AG10803 (cell line): ENCODE results near the gene GPR17.
A peak's percentile ranks its signal among the peaks of the same experiment; 100 is the strongest.

Source experiments
- DNase-seq: peaks from one replicate; pipeline ENCODE4 v3.0.0; 2010; ENCODE audit warnings: low read depth
- H3K4me3 ChIP-seq: 2 replicates; pipeline ENCODE4 v1.5.1; 2011; ENCODE audit warnings: mild to moderate bottlenecking, low read length, control low read depth
- CTCF ChIP-seq: conservative IDR thresholded peaks from 2 replicates; pipeline ENCODE4 v1.5.1; 2011; ENCODE audit warnings: mild to moderate bottlenecking, low read length, control low read depth, inconsistent platforms

GPR17 gene

GRCh38 chr2:127690696-127691095 is 44.7 kb downstream of the GPR17 start:
- no peak for DNase-seq
- no peak overlapping the region for H3K4me3 ChIP-seq
- TF ChIP-seq CTCF: no peak

- no peak for DNase-seq
- no peak for TF ChIP-seq CTCF
Observed at GRCh38 chr2:127694986-127695385, 49.0 kb downstream of the GPR17 start.

GRCh38 chr2:127695491-127696472 is 49.8 kb downstream of the GPR17 start:
- peak; percentile 56 for TF ChIP-seq CTCF
- H3K4me3 ChIP-seq: peak overlapping the region; percentile 43
- peak; percentile 53 for DNase-seq

More at GRCh38 chr2:127694986-127695385, 49.0 kb downstream of the GPR17 start:
- no peak overlapping the region for H3K4me3 ChIP-seq

- no peak for TF ChIP-seq CTCF
- H3K4me3 ChIP-seq: no peak overlapping the region
- no peak for DNase-seq
Observed at GRCh38 chr2:127697482-127698180, 51.7 kb downstream of the GPR17 start.

GRCh38 chr2:127698553-127699355 is 52.8 kb downstream of the GPR17 start:
- H3K4me3 ChIP-seq: no peak overlapping the region
- no peak for TF ChIP-seq CTCF
- DNase-seq: no peak

- TF ChIP-seq CTCF: no peak
- no peak for DNase-seq
Observed at GRCh38 chr2:127700527-127701192, 54.7 kb downstream of the GPR17 start.

More at GRCh38 chr2:127700527-127701192, 54.7 kb downstream of the GPR17 start:
- peak overlapping the region; percentile 86 for H3K4me3 ChIP-seq
